Stimulated activated CD4-positive, alpha-beta T cell treated with anti-CD3 and anti-CD28 coated beads, Interleukin-4, amount 100 ng/mL, for 24 hours (primary cell): ENCODE measurements around the gene IGF2.

Experiments
- DNase-seq: peaks from one replicate; pipeline ENCODE4 v3.0.0-alpha.2; 2020

Gene IGF2

DNA sequence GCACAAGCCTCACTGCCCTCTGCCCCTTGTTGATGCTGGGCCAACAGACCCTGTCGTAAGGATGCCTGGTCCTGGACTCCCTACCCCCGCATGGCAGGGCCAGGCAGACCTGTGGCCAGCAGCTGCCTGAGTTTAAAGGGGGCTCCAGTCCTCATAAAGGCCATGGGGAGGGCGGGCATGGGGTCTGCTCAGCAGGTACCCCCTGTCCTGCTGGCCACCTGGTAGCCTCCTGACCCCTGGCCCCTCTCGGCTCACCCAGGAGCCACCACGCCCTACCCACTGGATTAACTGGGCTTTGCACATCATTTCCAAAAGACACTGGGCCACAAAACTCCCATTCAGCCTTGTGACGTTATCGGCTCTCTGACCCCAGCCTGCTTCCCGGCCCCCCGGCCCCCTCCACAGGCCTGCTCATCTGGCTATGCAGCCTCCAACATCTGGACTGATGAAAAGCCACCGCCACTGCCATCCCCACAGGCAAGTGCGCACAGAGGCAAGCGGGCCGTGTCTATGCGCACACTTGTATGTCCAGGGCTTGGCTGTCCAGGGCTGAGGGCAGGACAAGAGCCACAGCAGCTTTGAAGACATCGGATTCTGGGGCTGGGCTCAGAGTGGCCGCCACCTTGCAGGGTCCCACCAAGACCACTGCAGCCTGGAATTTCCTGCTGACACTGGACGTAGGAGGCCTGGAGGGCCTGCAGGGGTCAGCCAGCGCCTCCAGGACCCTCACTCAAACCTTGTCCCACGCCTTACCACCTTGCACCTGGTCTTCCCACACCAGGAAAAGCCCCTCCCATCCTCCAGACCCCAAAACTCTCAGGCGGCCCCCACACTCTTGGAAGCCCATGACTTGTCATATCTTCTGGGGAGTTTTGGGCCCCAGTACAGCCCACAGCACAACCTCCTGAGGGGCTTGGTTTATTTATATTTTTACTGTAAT is 48.7 kb downstream of the IGF2 start:
- DNase-seq = no peak

GRCh38 chr11:2089536-2090165 is 49.5 kb downstream of the IGF2 start:
- DNase-seq = peak; percentile 38

- no peak for DNase-seq
Observed at GRCh38 chr11:2088746-2089535, 50.2 kb downstream of the IGF2 start.

- DNase-seq = no peak
Observed at GRCh38 chr11:2088284-2088683, 50.9 kb downstream of the IGF2 start.

DNA sequence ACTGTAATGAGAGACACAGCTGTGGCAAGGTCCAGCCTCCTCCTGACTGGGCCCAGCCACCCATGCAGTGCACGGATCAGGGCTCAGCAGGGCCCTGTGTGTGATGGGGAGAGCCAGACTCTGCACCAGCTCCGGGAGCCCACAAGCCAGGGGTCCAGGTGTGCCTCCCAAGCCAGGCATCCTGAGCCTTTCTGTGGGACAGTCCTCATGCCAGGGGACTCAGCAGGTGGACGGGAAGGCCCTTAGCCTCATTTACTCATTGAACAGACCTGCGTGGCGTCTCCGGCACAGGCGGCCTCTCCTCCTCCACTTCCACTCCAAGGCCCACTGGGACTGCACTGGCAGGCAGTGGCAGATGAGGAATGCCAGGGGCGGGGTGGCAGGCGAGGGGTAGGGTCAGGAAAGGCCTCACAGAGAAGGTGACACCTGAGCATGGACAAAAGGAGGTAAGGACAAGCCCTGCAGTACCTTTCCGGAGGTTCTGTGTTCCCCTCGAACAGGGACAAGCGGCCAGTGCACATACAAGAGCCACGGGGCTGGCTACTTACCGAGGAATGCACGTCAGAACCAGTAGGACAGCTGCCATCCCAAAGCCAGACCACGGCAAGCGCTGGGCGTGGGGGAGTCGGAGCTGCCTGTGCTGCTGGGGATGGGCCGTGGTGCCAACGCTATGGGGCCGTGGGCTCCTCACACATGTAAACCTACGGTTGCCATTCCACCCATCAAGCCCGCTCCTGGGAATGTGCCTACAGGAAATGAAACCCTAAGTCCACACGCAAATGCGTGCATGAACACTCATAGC is 52.7 kb downstream of the IGF2 start:
- DNase-seq = peak; percentile 1

DNA sequence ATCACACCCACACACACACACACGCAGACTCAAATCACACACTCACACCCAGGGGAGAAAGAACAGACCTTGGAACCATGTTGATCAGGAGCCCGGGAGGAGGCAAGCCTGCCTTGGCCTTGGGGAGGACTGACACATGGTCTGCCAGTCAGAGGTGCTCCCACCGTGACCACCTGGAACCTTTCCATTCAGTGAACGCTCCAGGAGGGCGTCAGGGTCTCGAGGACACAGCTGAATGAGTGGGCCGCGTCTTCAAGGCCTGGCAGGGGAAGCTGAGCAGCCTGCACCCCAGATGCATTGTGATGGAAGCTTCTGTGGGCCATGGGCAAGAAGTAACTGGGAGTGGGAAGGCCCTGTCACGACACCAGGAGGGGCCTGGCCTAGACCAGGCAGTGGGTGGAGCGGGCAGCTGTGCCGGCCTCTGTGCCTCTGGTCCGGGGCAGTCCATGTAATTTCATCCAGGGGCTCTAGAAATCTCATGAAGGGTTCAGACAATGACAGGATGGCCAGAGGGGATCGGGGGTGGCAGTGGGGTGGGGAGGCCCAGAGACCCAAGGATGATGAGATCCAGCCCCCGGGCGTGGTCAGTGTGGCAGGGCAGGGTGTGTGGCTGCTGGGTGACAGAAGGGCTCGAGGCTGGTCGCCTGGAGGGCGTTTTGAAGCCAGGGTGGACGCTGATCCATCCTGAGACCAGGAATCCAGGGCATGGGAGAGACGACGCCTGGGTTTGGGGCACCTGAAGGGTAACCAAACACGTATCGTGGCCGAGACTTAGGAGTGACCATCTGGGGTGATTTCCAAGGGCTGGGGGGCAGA is 53.7 kb downstream of the IGF2 start:
- no peak for DNase-seq

DNA sequence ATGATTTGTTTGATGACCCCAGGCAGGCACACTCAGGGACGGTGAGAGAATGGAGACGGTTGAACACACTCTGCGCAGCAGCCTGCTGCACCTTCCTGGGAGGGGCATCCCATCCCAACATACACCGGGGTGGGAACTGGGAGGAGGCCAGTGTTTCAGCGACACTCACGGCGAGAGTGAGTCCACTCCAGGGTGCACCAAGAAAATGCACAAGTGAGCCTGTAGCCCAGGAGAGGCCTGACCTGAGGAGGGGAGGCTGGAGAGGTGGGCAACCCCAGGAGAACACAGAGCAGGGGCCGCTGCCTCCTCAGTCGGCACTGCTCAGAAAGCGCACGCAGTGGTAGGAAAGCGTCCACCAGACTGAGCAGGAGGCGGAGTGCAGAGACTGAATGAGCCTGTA is 54.5 kb downstream of the IGF2 start:
- DNase-seq = no peak
